ENCODE results near the gene NUCB1. TPM values are rescaled to one million over a fixed set of nuclear protein-coding genes. Genes with fewer than 3 reads are reported as not detected.

Gene NUCB1
- total RNA-seq, 1 experiment from 2014 or later: 125 TPM

DNA sequence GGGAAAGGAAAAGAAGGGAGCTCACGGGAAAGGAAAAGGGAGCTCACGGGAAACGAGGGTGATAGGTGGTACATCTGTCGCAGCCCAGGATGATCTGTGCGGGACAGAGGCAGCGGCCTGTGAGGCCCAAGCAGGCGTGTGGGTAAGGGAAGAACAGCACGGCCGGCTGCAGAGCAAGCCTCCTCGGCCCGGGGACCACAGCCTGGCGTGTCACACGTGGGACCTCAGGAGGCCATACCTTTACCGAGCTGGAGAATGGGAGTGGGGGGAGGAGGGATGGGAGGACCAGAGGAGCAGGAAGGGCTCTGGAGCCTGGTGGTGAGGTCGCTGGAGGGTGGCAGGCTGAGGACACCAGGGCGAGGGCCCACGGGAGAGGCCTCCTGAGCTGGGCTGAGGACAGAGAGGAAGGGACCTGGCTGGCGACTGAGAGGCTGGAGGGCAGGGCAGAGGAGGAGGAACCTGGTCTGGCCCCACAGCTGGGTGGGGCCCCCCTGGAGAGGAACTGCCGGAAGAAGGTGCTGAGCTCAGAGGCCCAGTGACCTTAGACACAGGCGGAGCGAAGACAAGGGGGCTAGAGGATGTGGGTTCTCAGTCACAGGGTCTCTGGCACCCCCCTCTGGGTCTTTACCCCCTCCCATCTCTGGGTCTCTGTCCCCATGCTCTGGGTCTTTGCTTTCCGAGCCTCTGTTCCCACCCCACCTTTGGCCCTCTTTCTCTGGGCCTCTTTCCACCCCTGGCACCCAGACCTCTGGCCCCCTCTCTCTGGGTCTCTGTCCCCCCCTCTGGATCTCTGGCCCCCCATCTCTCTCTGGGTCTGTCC, 62.1 kb downstream of the NUCB1 start:
- Mint-ChIP-seq H3K27ac (peak overlapping the region; percentile 62 to 98 (median 83); a peak in 5 of 7 replicates), H3K27me3 (ENCODE audit: low read depth) (peaks cover 2% of the 10 kb centered on the region; the same call in 1 of the 2 replicates), H3K4me3 (no peak overlapping the region; a peak in 2 of 5 replicates), H3K4me1 (peaks cover 30 to 41% of the 10 kb centered on the region in 2 experiments), H3K36me3 (ENCODE audit: insufficient read depth in 1 of 3, low read depth in 3 of 3) (peaks cover 21 to 59% (median 46%) of the 10 kb centered on the region in 3 experiments; a peak in 6 of 7 replicates), H3K9me3 (peaks cover 0 to 5% of the 10 kb centered on the region in 2 experiments; a peak in 2 of 5 replicates)
- Histone ChIP-seq H3K56ac (ENCODE audit: insufficient read length, low read depth, low read length) (no peak overlapping the region), H3K18ac (ENCODE audit: insufficient read length, low read depth, low read length) (no peak overlapping the region), H2BK5ac (ENCODE audit: insufficient read length, low read length) (no peak overlapping the region), H2AK5ac (ENCODE audit: insufficient read length, low read length) (no peak overlapping the region), H2BK15ac (ENCODE audit: low read depth, low read length) (no peak overlapping the region), H3K23ac (ENCODE audit: insufficient read length, low read depth, low read length) (no peak overlapping the region), H3K27ac (ENCODE audit: insufficient read length, low read depth, low read length) (no peak overlapping the region), H2BK12ac (ENCODE audit: insufficient read length, low read depth, low read length) (no peak overlapping the region), H4K5ac (ENCODE audit: insufficient read length, low read depth, low read length) (no peak overlapping the region), H4K20me1 (ENCODE audit: control insufficient read depth, insufficient read depth, insufficient read length) (peaks cover 3% of the 10 kb centered on the region), H3K79me2 (ENCODE audit: insufficient read depth, low read length) (no peaks in the 10 kb centered on the region), H2BK120ac (ENCODE audit: low read depth, low read length, poor library complexity, severe bottlenecking) (no peak overlapping the region), H3K4me1 (ENCODE audit: insufficient read depth, low read length) (no peaks in the 10 kb centered on the region; the same call in 1 of the 2 replicates), H2AFZ (ENCODE audit: low read length) (no peak overlapping the region), H3K14ac (ENCODE audit: insufficient read depth, low read length) (peak overlapping the region; percentile 52; the same call in 1 of the 2 replicates), H4K8ac (replicated peaks; ENCODE audit: insufficient read length, low read depth, low read length) (no peak overlapping the region), H3K4me2 (ENCODE audit: insufficient read depth, insufficient read length, low read length) (no peak overlapping the region), H3K23me2 (ENCODE audit: insufficient read length, low read depth, low read length, poor library complexity, severe bottlenecking) (peaks cover 14% of the 10 kb centered on the region), H4K91ac (ENCODE audit: insufficient read length, low read depth, low read length) (no peak overlapping the region), H3K9ac (ENCODE audit: extremely low read depth, insufficient read length, low read length) (no peak overlapping the region), H3K9me3 (ENCODE audit: control insufficient read depth, low read depth, low read length) (no peaks in the 10 kb centered on the region), H3K27me3 (ENCODE audit: insufficient read depth, low read length) (no peaks in the 10 kb centered on the region), H3T11ph (ENCODE audit: low read length) (no peak overlapping the region), H2BK20ac (ENCODE audit: low read depth, low read length, poor library complexity, severe bottlenecking) (no peak overlapping the region), H3K4ac (ENCODE audit: low read depth, low read length) (no peak overlapping the region), H3K79me1 (ENCODE audit: insufficient read depth, low read depth, low read length, poor library complexity, severe bottlenecking) (no peaks in the 10 kb centered on the region)
- TF ChIP-seq, protein P1, sequence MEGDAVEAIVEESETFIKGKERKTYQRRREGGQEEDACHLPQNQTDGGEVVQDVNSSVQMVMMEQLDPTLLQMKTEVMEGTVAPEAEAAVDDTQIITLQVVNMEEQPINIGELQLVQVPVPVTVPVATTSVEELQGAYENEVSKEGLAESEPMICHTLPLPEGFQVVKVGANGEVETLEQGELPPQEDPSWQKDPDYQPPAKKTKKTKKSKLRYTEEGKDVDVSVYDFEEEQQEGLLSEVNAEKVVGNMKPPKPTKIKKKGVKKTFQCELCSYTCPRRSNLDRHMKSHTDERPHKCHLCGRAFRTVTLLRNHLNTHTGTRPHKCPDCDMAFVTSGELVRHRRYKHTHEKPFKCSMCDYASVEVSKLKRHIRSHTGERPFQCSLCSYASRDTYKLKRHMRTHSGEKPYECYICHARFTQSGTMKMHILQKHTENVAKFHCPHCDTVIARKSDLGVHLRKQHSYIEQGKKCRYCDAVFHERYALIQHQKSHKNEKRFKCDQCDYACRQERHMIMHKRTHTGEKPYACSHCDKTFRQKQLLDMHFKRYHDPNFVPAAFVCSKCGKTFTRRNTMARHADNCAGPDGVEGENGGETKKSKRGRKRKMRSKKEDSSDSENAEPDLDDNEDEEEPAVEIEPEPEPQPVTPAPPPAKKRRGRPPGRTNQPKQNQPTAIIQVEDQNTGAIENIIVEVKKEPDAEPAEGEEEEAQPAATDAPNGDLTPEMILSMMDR (conservative IDR thresholded peaks at IDR 0.05): no peak
- WGBS (ENCODE audit: extremely low coverage, insufficient read length, low lambda C conversion rate): no CpG with 5 or more reads among the region's 22 CpGs
- DNase-seq: peak; percentile 71

Data from H9 (cell line).